Measurements from ENCODE around the gene TSPAN7.

DNA sequence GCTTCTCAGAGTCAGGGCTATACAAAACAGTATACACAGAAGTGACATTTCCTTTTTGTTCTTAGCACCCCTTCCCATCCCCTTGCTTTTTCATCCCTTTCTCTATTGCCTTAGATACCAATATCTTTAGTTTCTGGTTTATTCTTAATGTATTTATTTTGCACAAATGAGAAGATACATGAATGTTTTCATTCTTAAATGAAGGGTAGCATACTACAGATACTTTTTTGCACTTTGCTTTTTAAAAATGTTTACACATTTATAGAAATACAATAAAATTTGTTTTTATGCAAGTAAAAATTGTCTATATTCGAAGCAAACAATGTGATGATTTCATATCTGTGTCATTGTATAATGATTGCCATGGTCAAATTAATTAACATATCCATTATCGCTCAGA lies 33.1 kb downstream of the TSPAN7 start:
- TF ChIP-seq, protein P1, sequence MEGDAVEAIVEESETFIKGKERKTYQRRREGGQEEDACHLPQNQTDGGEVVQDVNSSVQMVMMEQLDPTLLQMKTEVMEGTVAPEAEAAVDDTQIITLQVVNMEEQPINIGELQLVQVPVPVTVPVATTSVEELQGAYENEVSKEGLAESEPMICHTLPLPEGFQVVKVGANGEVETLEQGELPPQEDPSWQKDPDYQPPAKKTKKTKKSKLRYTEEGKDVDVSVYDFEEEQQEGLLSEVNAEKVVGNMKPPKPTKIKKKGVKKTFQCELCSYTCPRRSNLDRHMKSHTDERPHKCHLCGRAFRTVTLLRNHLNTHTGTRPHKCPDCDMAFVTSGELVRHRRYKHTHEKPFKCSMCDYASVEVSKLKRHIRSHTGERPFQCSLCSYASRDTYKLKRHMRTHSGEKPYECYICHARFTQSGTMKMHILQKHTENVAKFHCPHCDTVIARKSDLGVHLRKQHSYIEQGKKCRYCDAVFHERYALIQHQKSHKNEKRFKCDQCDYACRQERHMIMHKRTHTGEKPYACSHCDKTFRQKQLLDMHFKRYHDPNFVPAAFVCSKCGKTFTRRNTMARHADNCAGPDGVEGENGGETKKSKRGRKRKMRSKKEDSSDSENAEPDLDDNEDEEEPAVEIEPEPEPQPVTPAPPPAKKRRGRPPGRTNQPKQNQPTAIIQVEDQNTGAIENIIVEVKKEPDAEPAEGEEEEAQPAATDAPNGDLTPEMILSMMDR (IDR thresholded peaks at IDR 0.05) = no peak
- no peak for TF ChIP-seq POLR2A (IDR thresholded peaks at IDR 0.05)
